ENCODE data around the gene ETFDH. TPM values are rescaled to one million over a fixed set of nuclear protein-coding genes. Genes with fewer than 3 reads are reported as not detected.
A peak's percentile ranks its signal among the peaks of the same experiment; 100 is the strongest.
"Not testable (repeated sequence)": the region's sequence is repeated elsewhere in the genome, so short reads cannot be mapped to it uniquely, and the experiment has no call there.

The ETFDH gene
- total and polyA plus RNA-seq, 5 donors from 2014 or later: 8.1 to 15.9 (median 9.4) TPM

- H3K36me3 Mint-ChIP-seq: peaks cover 21% of the 10 kb centered on the region
- peaks cover 3 to 12% (median 6%) of the 10 kb centered on the region in 4 donors for H3K4me1 Mint-ChIP-seq
- ATAC-seq (ENCODE audit: low read depth in 2 of 2) (no peak), DNase-seq (no peak)
- no peak overlapping the region for H3K27ac Mint-ChIP-seq
- H3K27me3 Mint-ChIP-seq: no peaks in the 10 kb centered on the region
- H3K27ac ChIP-seq (ENCODE audit: insufficient read depth, low read length, poor library complexity, severe bottlenecking): no peak overlapping the region
- H3K4me1 ChIP-seq (ENCODE audit: control insufficient read depth, insufficient read depth, low read length, poor library complexity, severe bottlenecking): no peaks in the 10 kb centered on the region
- H3K27me3 ChIP-seq (ENCODE audit: control insufficient read depth, insufficient read depth, low read length): no peaks in the 10 kb centered on the region
- H3K9me3 Mint-ChIP-seq: no peaks in the 10 kb centered on the region
- H3K9me3 ChIP-seq (ENCODE audit: control insufficient read depth in 2 of 2, low read length in 2 of 2): no peaks in the 10 kb centered on the region
- no peaks in the 10 kb centered on the region for H3K36me3 ChIP-seq (ENCODE audit: control insufficient read depth, insufficient read depth, low read length)
- no peak overlapping the region for H3K4me3 Mint-ChIP-seq
- no peak overlapping the region for H3K4me3 ChIP-seq (ENCODE audit: low read depth, low read length)
Observed at GRCh38 chr4:158681629-158682028, 9.5 kb downstream of the ETFDH start.

- Mint-ChIP-seq H3K9me3 (no peaks in the 10 kb centered on the region), H3K4me1 (peaks cover 0 to 8% (median 6%) of the 10 kb centered on the region in 4 donors), H3K36me3 (peaks cover 22% of the 10 kb centered on the region), H3K27me3 (no peaks in the 10 kb centered on the region), H3K4me3 (no peak overlapping the region), H3K27ac (no peak overlapping the region)
- no peaks in the 10 kb centered on the region for H3K36me3 ChIP-seq (ENCODE audit: control insufficient read depth, insufficient read depth, low read length)
- no peaks in the 10 kb centered on the region for H3K4me1 ChIP-seq (ENCODE audit: control insufficient read depth, insufficient read depth, low read length, poor library complexity, severe bottlenecking)
- no peak overlapping the region for H3K4me3 ChIP-seq (ENCODE audit: low read depth, low read length)
- no peaks in the 10 kb centered on the region for H3K27me3 ChIP-seq (ENCODE audit: control insufficient read depth, insufficient read depth, low read length)
- ATAC-seq (ENCODE audit: low read depth in 2 of 2) (no peak), DNase-seq (no peak)
- no peak overlapping the region for H3K27ac ChIP-seq (ENCODE audit: insufficient read depth, low read length, poor library complexity, severe bottlenecking)
- H3K9me3 ChIP-seq (ENCODE audit: control insufficient read depth in 2 of 2, low read length in 2 of 2): no peaks in the 10 kb centered on the region
Observed at GRCh38 chr4:158682066-158682465, 10.0 kb downstream of the ETFDH start.

- Mint-ChIP-seq H3K36me3 (peaks cover 24% of the 10 kb centered on the region), H3K4me1 (peaks cover 0 to 3% (median 0%) of the 10 kb centered on the region in 4 donors)
Observed at GRCh38 chr4:158688813-158689212, 16.7 kb downstream of the ETFDH start.

GRCh38 chr4:158704274-158704673 is 32.2 kb downstream of the ETFDH start:
- Mint-ChIP-seq H3K27me3 (no peaks in the 10 kb centered on the region), H3K4me1 (peaks cover 0 to 2% (median 0%) of the 10 kb centered on the region in 4 donors), H3K36me3 (peaks cover 42% of the 10 kb centered on the region), H3K4me3 (no peak overlapping the region), H3K9me3 (no peaks in the 10 kb centered on the region), H3K27ac (no peak overlapping the region)
- no peak overlapping the region for H3K4me3 ChIP-seq (ENCODE audit: low read depth, low read length)
- H3K27ac ChIP-seq (ENCODE audit: insufficient read depth, low read length, poor library complexity, severe bottlenecking): no peak overlapping the region
- ATAC-seq (ENCODE audit: low read depth in 2 of 2): no peak
- no peaks in the 10 kb centered on the region for H3K4me1 ChIP-seq (ENCODE audit: control insufficient read depth, insufficient read depth, low read length, poor library complexity, severe bottlenecking)
- peaks cover 31% of the 10 kb centered on the region for H3K36me3 ChIP-seq (ENCODE audit: control insufficient read depth, insufficient read depth, low read length)
- DNase-seq: no peak
- no peaks in the 10 kb centered on the region for H3K9me3 ChIP-seq (ENCODE audit: control insufficient read depth in 2 of 2, low read length in 2 of 2)
- H3K27me3 ChIP-seq (ENCODE audit: control insufficient read depth, insufficient read depth, low read length): no peaks in the 10 kb centered on the region

More at GRCh38 chr4:158688813-158689212, 16.7 kb downstream of the ETFDH start:
- no peak for ATAC-seq (ENCODE audit: low read depth in 2 of 2)
- peaks cover 5% of the 10 kb centered on the region for H3K36me3 ChIP-seq (ENCODE audit: control insufficient read depth, insufficient read depth, low read length)
- no peak overlapping the region for H3K27ac ChIP-seq (ENCODE audit: insufficient read depth, low read length, poor library complexity, severe bottlenecking)
- Mint-ChIP-seq H3K4me3 (no peak overlapping the region), H3K9me3 (peaks cover 0 to 1% (median 0%) of the 10 kb centered on the region in 7 donors), H3K27me3 (no peaks in the 10 kb centered on the region), H3K27ac (no peak overlapping the region)
- H3K9me3 ChIP-seq (ENCODE audit: control insufficient read depth in 2 of 2, low read length in 2 of 2): no peaks in the 10 kb centered on the region
- H3K4me3 ChIP-seq (ENCODE audit: low read depth, low read length): no peak overlapping the region
- H3K4me1 ChIP-seq (ENCODE audit: control insufficient read depth, insufficient read depth, low read length, poor library complexity, severe bottlenecking): no peaks in the 10 kb centered on the region
- H3K27me3 ChIP-seq (ENCODE audit: control insufficient read depth, insufficient read depth, low read length): no peaks in the 10 kb centered on the region
- DNase-seq: no peak

- no peaks in the 10 kb centered on the region for H3K9me3 Mint-ChIP-seq
- H3K4me3 Mint-ChIP-seq: no peak overlapping the region
- no peak overlapping the region for H3K27ac Mint-ChIP-seq
- no peak for ATAC-seq (ENCODE audit: low read depth in 2 of 2)
- Histone ChIP-seq H3K4me1 (ENCODE audit: control insufficient read depth, insufficient read depth, low read length, poor library complexity, severe bottlenecking) (no peaks in the 10 kb centered on the region), H3K36me3 (ENCODE audit: control insufficient read depth, insufficient read depth, low read length) (peaks cover 90% of the 10 kb centered on the region), H3K9me3 (ENCODE audit: control insufficient read depth in 2 of 2, low read length in 2 of 2) (no peaks in the 10 kb centered on the region), H3K4me3 (ENCODE audit: low read depth, low read length) (no peak overlapping the region), H3K27ac (ENCODE audit: insufficient read depth, low read length, poor library complexity, severe bottlenecking) (no peak overlapping the region), H3K27me3 (ENCODE audit: control insufficient read depth, insufficient read depth, low read length) (no peaks in the 10 kb centered on the region)
- H3K36me3 Mint-ChIP-seq: peaks cover 52% of the 10 kb centered on the region
- no peak for DNase-seq
- peaks cover 0 to 9% (median 6%) of the 10 kb centered on the region in 4 donors for H3K4me1 Mint-ChIP-seq
- H3K27me3 Mint-ChIP-seq: no peaks in the 10 kb centered on the region
Observed at GRCh38 chr4:158710814-158711213, 38.7 kb downstream of the ETFDH start.

GRCh38 chr4:158712622-158713021 is 40.5 kb downstream of the ETFDH start:
- not testable (repeated sequence) for H3K4me1 ChIP-seq (ENCODE audit: control insufficient read depth, insufficient read depth, low read length, poor library complexity, severe bottlenecking); ATAC-seq (ENCODE audit: low read depth in 2 of 2); H3K27me3 ChIP-seq (ENCODE audit: control insufficient read depth, insufficient read depth, low read length); DNase-seq; H3K4me3 Mint-ChIP-seq; H3K9me3 Mint-ChIP-seq; H3K27me3 Mint-ChIP-seq; H3K27ac ChIP-seq (ENCODE audit: insufficient read depth, low read length, poor library complexity, severe bottlenecking); H3K4me3 ChIP-seq (ENCODE audit: low read depth, low read length); H3K9me3 ChIP-seq (ENCODE audit: control insufficient read depth in 2 of 2, low read length in 2 of 2)
- H3K4me1 Mint-ChIP-seq: peaks cover 0 to 21% (median 8%) of the 10 kb centered on the region in 4 donors
- H3K36me3 Mint-ChIP-seq: peaks cover 48% of the 10 kb centered on the region
- H3K27ac Mint-ChIP-seq: peak overlapping the region in 1 of 3 donors; percentile 25
- H3K36me3 ChIP-seq (ENCODE audit: control insufficient read depth, insufficient read depth, low read length): peaks cover 90% of the 10 kb centered on the region

GRCh38 chr4:158714937-158715336 is 42.8 kb downstream of the ETFDH start:
- Histone ChIP-seq H3K36me3 (ENCODE audit: control insufficient read depth, insufficient read depth, low read length) (peaks cover 91% of the 10 kb centered on the region), H3K4me1 (ENCODE audit: control insufficient read depth, insufficient read depth, low read length, poor library complexity, severe bottlenecking) (no peaks in the 10 kb centered on the region), H3K4me3 (ENCODE audit: low read depth, low read length) (no peak overlapping the region), H3K9me3 (ENCODE audit: control insufficient read depth in 2 of 2, low read length in 2 of 2) (no peaks in the 10 kb centered on the region), H3K27me3 (ENCODE audit: control insufficient read depth, insufficient read depth, low read length) (no peaks in the 10 kb centered on the region), H3K27ac (ENCODE audit: insufficient read depth, low read length, poor library complexity, severe bottlenecking) (no peak overlapping the region)
- Mint-ChIP-seq H3K27me3 (no peaks in the 10 kb centered on the region), H3K4me1 (peaks cover 11 to 39% (median 15%) of the 10 kb centered on the region in 4 donors), H3K4me3 (no peak overlapping the region), H3K27ac (no peak overlapping the region), H3K36me3 (peaks cover 53% of the 10 kb centered on the region), H3K9me3 (no peaks in the 10 kb centered on the region)
- no peak for DNase-seq
- no peak for ATAC-seq (ENCODE audit: low read depth in 2 of 2)

GRCh38 chr4:158715802-158716201 is 43.7 kb downstream of the ETFDH start:
- no peak overlapping the region for H3K4me3 Mint-ChIP-seq
- peaks cover 6 to 43% (median 17%) of the 10 kb centered on the region in 4 donors for H3K4me1 Mint-ChIP-seq
- Histone ChIP-seq H3K27ac (ENCODE audit: insufficient read depth, low read length, poor library complexity, severe bottlenecking) (no peak overlapping the region), H3K4me3 (ENCODE audit: low read depth, low read length) (no peak overlapping the region), H3K27me3 (ENCODE audit: control insufficient read depth, insufficient read depth, low read length) (no peaks in the 10 kb centered on the region), H3K4me1 (ENCODE audit: control insufficient read depth, insufficient read depth, low read length, poor library complexity, severe bottlenecking) (no peaks in the 10 kb centered on the region), H3K36me3 (ENCODE audit: control insufficient read depth, insufficient read depth, low read length) (peaks cover 86% of the 10 kb centered on the region), H3K9me3 (ENCODE audit: control insufficient read depth in 2 of 2, low read length in 2 of 2) (no peaks in the 10 kb centered on the region)
- DNase-seq (no peak), ATAC-seq (ENCODE audit: low read depth in 2 of 2) (no peak)
- peak overlapping the region in 1 of 3 donors; percentile 50 for H3K27ac Mint-ChIP-seq
- H3K27me3 Mint-ChIP-seq: no peaks in the 10 kb centered on the region
- peaks cover 48% of the 10 kb centered on the region for H3K36me3 Mint-ChIP-seq
- H3K9me3 Mint-ChIP-seq: no peaks in the 10 kb centered on the region
